Ishikawa (cell line): ENCODE data around the gene CYS1.

ENCODE experiments used
- CREB1 ChIP-seq: IDR thresholded peaks from 2 replicates; pipeline ENCODE4 v1.6.1; 2012; ENCODE audit warnings: low read depth
- EGR1 ChIP-seq: IDR thresholded peaks from 2 replicates; pipeline ENCODE4 v1.6.1; 2012
- EP300 ChIP-seq: IDR thresholded peaks from 2 replicates; pipeline ENCODE4 v1.6.1; 2012; ENCODE audit warnings: borderline replicate concordance
- MAX ChIP-seq: IDR thresholded peaks from 2 replicates; pipeline ENCODE4 v1.6.1; 2012
- NFIC ChIP-seq: IDR thresholded peaks from 2 replicates; pipeline ENCODE4 v1.6.1; 2012
- RAD21 ChIP-seq: IDR thresholded peaks from 2 replicates; pipeline ENCODE4 v1.6.1; 2012; ENCODE audit warnings: low read depth
- REST ChIP-seq: IDR thresholded peaks from 2 replicates; pipeline ENCODE4 v1.6.1; 2012; ENCODE audit warnings: low read depth, mild to moderate bottlenecking
- TAF1 ChIP-seq: IDR thresholded peaks from 2 replicates; pipeline ENCODE4 v1.6.1; 2012; ENCODE audit warnings: low read depth, mild to moderate bottlenecking
- TCF12 ChIP-seq: IDR thresholded peaks from 2 replicates; pipeline ENCODE4 v1.6.1; 2012; ENCODE audit warnings: low read depth
- YY1 ChIP-seq: IDR thresholded peaks from 2 replicates; pipeline ENCODE4 v1.6.1; 2012; ENCODE audit warnings: low read depth

GRCh38 chr2:10017313-10017941 is 62.8 kb downstream of the CYS1 start:
- no peak for TF ChIP-seq TAF1
- no peak for TF ChIP-seq REST
- no peak for TF ChIP-seq YY1
- TF ChIP-seq MAX = no peak
- TF ChIP-seq RAD21 = no peak
- no peak for TF ChIP-seq EGR1
- no peak for TF ChIP-seq CREB1
- TF ChIP-seq TCF12 = no peak
- no peak for TF ChIP-seq EP300
- no peak for TF ChIP-seq NFIC
